OCI-LY1 (cell line): ENCODE results near the gene BBS10.

Experiments used
- H2AFZ ChIP-seq: fragments of 200-600 bp; sonication (generic), shearing (Covaris generic); 2 replicates; pipeline ENCODE4 v1.6.0; 2014; ENCODE audit warnings: antibody characterized with exemption, mild to moderate bottlenecking, low read length
- H3F3A ChIP-seq: fragments of 200-600 bp; sonication (generic), shearing (Covaris generic); 2 replicates; pipeline ENCODE4 v1.6.0; 2014; ENCODE audit warnings: mild to moderate bottlenecking, antibody characterized with exemption, low read length, moderate library complexity; ENCODE audit not compliant: insufficient read depth
- H3K27ac ChIP-seq: fragments of 200-600 bp; sonication (generic); 2 replicates; pipeline ENCODE4 v1.5.1; 2014; ENCODE audit warnings: low read length, mixed run types, mild to moderate bottlenecking, low read depth; ENCODE audit not compliant: poor library complexity, severe bottlenecking
- H3K27me3 ChIP-seq: fragments of 200-600 bp; sonication (generic); 2 replicates; pipeline ENCODE4 v1.6.0; 2014; ENCODE audit warnings: antibody characterized with exemption, mild to moderate bottlenecking, low read length, moderate library complexity; ENCODE audit not compliant: insufficient read depth
- H3K36me3 ChIP-seq: fragments of 200-600 bp; sonication (generic); 2 replicates; pipeline ENCODE4 v1.6.1; 2014; ENCODE audit warnings: mild to moderate bottlenecking, antibody characterized with exemption, low read length, moderate library complexity, mixed read lengths; ENCODE audit not compliant: insufficient read depth
- H3K4me1 ChIP-seq: fragments of 200-600 bp; sonication (generic); 2 replicates; pipeline ENCODE4 v1.5.1; 2014; ENCODE audit warnings: mild to moderate bottlenecking, low read length, moderate library complexity; ENCODE audit not compliant: insufficient read depth, severe bottlenecking
- H3K4me2 ChIP-seq: fragments of 200-600 bp; sonication (generic), shearing (Covaris generic); 2 replicates; pipeline ENCODE4 v1.6.1; 2014; ENCODE audit warnings: low read length
- H3K4me3 ChIP-seq: fragments of 200-600 bp; sonication (generic); 2 replicates; pipeline ENCODE4 v1.5.1; 2014; ENCODE audit warnings: low read length, low read depth, mild to moderate bottlenecking, mixed read lengths; ENCODE audit not compliant: poor library complexity, severe bottlenecking
- H3K79me2 ChIP-seq: fragments of 200-600 bp; shearing (Covaris generic); 2 replicates; pipeline ENCODE4 v1.6.1; 2016; ENCODE audit warnings: mixed run types, low read length, mixed read lengths; ENCODE audit not compliant: insufficient read depth
- H3K9ac ChIP-seq: fragments of 200-600 bp; sonication (generic), shearing (Covaris generic); 2 replicates; pipeline ENCODE4 v1.6.1; 2014; ENCODE audit warnings: mild to moderate bottlenecking, low read length, mixed read lengths
- H3K9me2 ChIP-seq: fragments of 200-600 bp; sonication (generic), shearing (Covaris generic); 2 replicates; pipeline ENCODE4 v1.6.1; 2014; ENCODE audit warnings: low read depth, mild to moderate bottlenecking, low read length, mixed read lengths
- H3K9me3 ChIP-seq: fragments of 200-600 bp; shearing (Covaris generic); 2 replicates; pipeline ENCODE4 v1.6.1; 2014; ENCODE audit warnings: low read length, mixed read lengths
- H4K20me1 ChIP-seq: fragments of 200-600 bp; sonication (generic), shearing (Covaris generic); 2 replicates; pipeline ENCODE4 v1.6.0; 2016; ENCODE audit warnings: mild to moderate bottlenecking, low read length; ENCODE audit not compliant: insufficient read depth
- CTCF ChIP-seq: fragments of 200-600 bp; sonication (generic), shearing (Covaris generic); IDR thresholded peaks from 2 replicates; pipeline ENCODE4 v1.5.1; 2017; ENCODE audit warnings: mild to moderate bottlenecking, antibody characterized with exemption, low read length, moderate library complexity, mixed read lengths
- EZH2 ChIP-seq: fragments of 200-600 bp; sonication (generic), shearing (Covaris generic); IDR thresholded peaks from 2 replicates; pipeline ENCODE4 v1.8.0; 2017; ENCODE audit warnings: borderline replicate concordance, mixed run types, mild to moderate bottlenecking, antibody characterized with exemption, low read length, moderate library complexity, mixed read lengths

BBS10 gene

GRCh38 chr12:76356071-76356470 lies 7.9 kb upstream of the BBS10 start:
- no peaks in the 10 kb centered on the region for H3K4me1 ChIP-seq
- H3K27me3 ChIP-seq, result no peaks in the 10 kb centered on the region
- H3K27ac ChIP-seq, result no peak overlapping the region
- no peak for TF ChIP-seq CTCF
- TF ChIP-seq EZH2, result no peak
- no peaks in the 10 kb centered on the region for H3F3A ChIP-seq
- no peaks in the 10 kb centered on the region for H3K9me2 ChIP-seq
- no peak overlapping the region for H3K4me2 ChIP-seq
- H3K9ac ChIP-seq, result no peak overlapping the region
- peaks cover 30% of the 10 kb centered on the region for H3K36me3 ChIP-seq
- H3K9me3 ChIP-seq, result no peaks in the 10 kb centered on the region
- H3K79me2 ChIP-seq, result no peaks in the 10 kb centered on the region
- H2AFZ ChIP-seq, result no peak overlapping the region
- H3K4me3 ChIP-seq, result no peak overlapping the region
- H4K20me1 ChIP-seq, result no peaks in the 10 kb centered on the region

- peak overlapping the region; percentile 87 for H3K9ac ChIP-seq
These were observed 1.3 kb downstream of the BBS10 start for GRCh38 chr12:76346798-76347420.

GRCh38 chr12:76346236-76346635 lies 2.0 kb downstream of the BBS10 start:
- Histone ChIP-seq H3K9me3 (no peaks in the 10 kb centered on the region), H3F3A (no peaks in the 10 kb centered on the region), H3K4me3 (no peak overlapping the region), H2AFZ (no peak overlapping the region), H3K36me3 (no peaks in the 10 kb centered on the region), H3K9ac (no peak overlapping the region), H3K9me2 (no peaks in the 10 kb centered on the region), H3K4me2 (no peak overlapping the region), H3K27ac (no peak overlapping the region), H4K20me1 (no peaks in the 10 kb centered on the region), H3K4me1 (peaks cover 22% of the 10 kb centered on the region), H3K27me3 (no peaks in the 10 kb centered on the region), H3K79me2 (0 out of 2 replicates have a peak, but pooled peaks cover 2% of the 10 kb centered on the region)
- no peak for TF ChIP-seq EZH2
- TF ChIP-seq CTCF, result no peak

More at GRCh38 chr12:76346798-76347420, 1.3 kb downstream of the BBS10 start:
- peaks cover 22% of the 10 kb centered on the region for H3K4me1 ChIP-seq
- H3K27me3 ChIP-seq, result no peaks in the 10 kb centered on the region
- H3K9me3 ChIP-seq, result no peaks in the 10 kb centered on the region
- H3K9me2 ChIP-seq, result no peaks in the 10 kb centered on the region
- H4K20me1 ChIP-seq, result no peaks in the 10 kb centered on the region
- peak overlapping the region; percentile 56; the same call in 1 of the 2 replicates for H2AFZ ChIP-seq
- H3K79me2 ChIP-seq, result 0 out of 2 replicates have a peak, but pooled peaks cover 2% of the 10 kb centered on the region
- H3K27ac ChIP-seq, result peak overlapping the region; percentile 78
- no peaks in the 10 kb centered on the region for H3K36me3 ChIP-seq
- TF ChIP-seq EZH2 (no peak), CTCF (peak; percentile 63)
- peak overlapping the region; percentile 95 for H3K4me2 ChIP-seq
- H3K4me3 ChIP-seq, result peak overlapping the region; percentile 86
- H3F3A ChIP-seq, result no peaks in the 10 kb centered on the region
